NCI-H1930 (cell line): ENCODE data around the gene PTPRJ.

Experiments used
- DNase-seq, 2 experiments: peaks; one replicate each; lab custom pipeline; 2025; lab: John Stamatoyannopoulos, UW

PTPRJ gene

GRCh38 chr11:48037709-48038468 is 57.5 kb downstream of the PTPRJ start:
- DNase-seq, result no peak

GRCh38 chr11:48040830-48041444 is 60.6 kb downstream of the PTPRJ start:
- no peak for DNase-seq

GRCh38 chr11:48041877-48042695 is 61.7 kb downstream of the PTPRJ start:
- no peak for DNase-seq

- DNase-seq, result no peak
Observed at GRCh38 chr11:48043111-48043990, 63.0 kb downstream of the PTPRJ start.

GRCh38 chr11:48043991-48044512 is 63.7 kb downstream of the PTPRJ start:
- no peak for DNase-seq

- DNase-seq, result no peak
Observed at GRCh38 chr11:48044577-48044976, 64.2 kb downstream of the PTPRJ start.

GRCh38 chr11:48045536-48045935 is 65.2 kb downstream of the PTPRJ start:
- DNase-seq, result no peak

- no peak for DNase-seq
Observed at GRCh38 chr11:48047616-48048015, 67.3 kb downstream of the PTPRJ start.

GRCh38 chr11:48049036-48049435 is 68.7 kb downstream of the PTPRJ start:
- no peak for DNase-seq

- DNase-seq, result no peak
Observed at GRCh38 chr11:48050304-48050703, 69.9 kb downstream of the PTPRJ start.

GRCh38 chr11:48051217-48051830 is 71.0 kb downstream of the PTPRJ start:
- no peak for DNase-seq

- DNase-seq, result no peak
Observed at GRCh38 chr11:48052183-48053044, 72.1 kb downstream of the PTPRJ start.

GRCh38 chr11:48054994-48055291 is 74.6 kb downstream of the PTPRJ start:
- DNase-seq, result no peak

- DNase-seq, result no peak
Observed at GRCh38 chr11:48055292-48056132, 75.2 kb downstream of the PTPRJ start.

GRCh38 chr11:48056325-48057183 is 76.2 kb downstream of the PTPRJ start:
- DNase-seq, result no peak

- DNase-seq, result no peak
Observed at GRCh38 chr11:48058064-48058463, 77.7 kb downstream of the PTPRJ start.

GRCh38 chr11:48058788-48059187 is 78.4 kb downstream of the PTPRJ start:
- DNase-seq, result no peak

GRCh38 chr11:48062649-48063048 is 82.3 kb downstream of the PTPRJ start:
- no peak for DNase-seq
